ENCODE results near the gene STEAP4. TPM values are rescaled to one million over a fixed set of nuclear protein-coding genes. Genes with fewer than 3 reads are reported as not detected.

STEAP4 gene
- total RNA-seq, 1 experiment from 2014 or later = not detected

DNA sequence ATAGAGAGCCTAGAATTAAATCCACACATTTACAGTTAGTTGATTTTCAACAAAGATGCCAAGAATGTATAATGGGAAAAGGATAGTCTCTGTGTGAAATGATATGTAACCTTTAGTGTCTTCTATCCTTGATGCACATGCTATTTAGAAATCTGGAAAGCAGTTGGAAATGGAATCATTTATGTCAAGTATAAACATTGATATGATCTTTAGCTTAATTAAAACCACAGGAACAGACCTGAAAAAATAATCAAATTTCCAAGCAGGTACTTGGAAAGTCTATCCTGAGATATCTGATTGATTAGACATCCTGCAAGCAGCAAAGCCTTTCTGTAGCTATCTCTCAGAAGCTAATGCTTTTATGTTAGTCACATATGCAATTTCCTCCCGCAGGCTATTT lies 62.4 kb downstream of the STEAP4 start:
- no peaks in the 10 kb centered on the region; a peak in 1 of 5 replicates for H3K9me3 Mint-ChIP-seq
- Histone ChIP-seq H4K91ac (ENCODE audit: insufficient read length, low read depth, low read length) (no peak overlapping the region), H2AFZ (ENCODE audit: low read length) (no peak overlapping the region), H3K9ac (ENCODE audit: extremely low read depth, insufficient read length, low read length) (no peak overlapping the region), H3K14ac (ENCODE audit: insufficient read depth, low read length) (no peak overlapping the region), H4K5ac (ENCODE audit: insufficient read length, low read depth, low read length) (no peak overlapping the region), H3K9me3 (ENCODE audit: control insufficient read depth, low read depth, low read length) (no peaks in the 10 kb centered on the region), H3T11ph (ENCODE audit: low read length) (no peak overlapping the region), H2BK12ac (ENCODE audit: insufficient read length, low read depth, low read length) (no peak overlapping the region), H3K23me2 (ENCODE audit: insufficient read length, low read depth, low read length, poor library complexity, severe bottlenecking) (no peaks in the 10 kb centered on the region), H3K18ac (ENCODE audit: insufficient read length, low read depth, low read length) (no peak overlapping the region), H3K27me3 (ENCODE audit: insufficient read depth, low read length) (no peaks in the 10 kb centered on the region), H2AK5ac (ENCODE audit: insufficient read length, low read length) (no peak overlapping the region), H3K4me2 (ENCODE audit: insufficient read depth, insufficient read length, low read length) (no peak overlapping the region), H4K8ac (replicated peaks; ENCODE audit: insufficient read length, low read depth, low read length) (no peak overlapping the region), H2BK20ac (ENCODE audit: low read depth, low read length, poor library complexity, severe bottlenecking) (no peak overlapping the region), H3K4me1 (ENCODE audit: insufficient read depth, low read length) (no peaks in the 10 kb centered on the region), H3K79me2 (ENCODE audit: insufficient read depth, low read length) (no peaks in the 10 kb centered on the region), H3K27ac (ENCODE audit: insufficient read length, low read depth, low read length) (no peak overlapping the region), H3K79me1 (ENCODE audit: insufficient read depth, low read depth, low read length, poor library complexity, severe bottlenecking) (no peaks in the 10 kb centered on the region), H3K23ac (ENCODE audit: insufficient read length, low read depth, low read length) (no peak overlapping the region), H2BK120ac (ENCODE audit: low read depth, low read length, poor library complexity, severe bottlenecking) (no peak overlapping the region), H3K56ac (ENCODE audit: insufficient read length, low read depth, low read length) (no peak overlapping the region), H2BK5ac (ENCODE audit: insufficient read length, low read length) (no peak overlapping the region), H3K4ac (ENCODE audit: low read depth, low read length) (no peak overlapping the region), H2BK15ac (ENCODE audit: low read depth, low read length) (no peak overlapping the region), H4K20me1 (ENCODE audit: control insufficient read depth, insufficient read depth, insufficient read length) (no peaks in the 10 kb centered on the region)
- no peak overlapping the region for H3K4me3 Mint-ChIP-seq
- no CpG with 5 or more reads among the region's 1 CpG for WGBS (ENCODE audit: extremely low coverage, insufficient read length, low lambda C conversion rate)
- no peaks in the 10 kb centered on the region; a peak in 1 of 7 replicates for H3K36me3 Mint-ChIP-seq (ENCODE audit: insufficient read depth in 1 of 3, low read depth in 3 of 3)
- no peak for DNase-seq
- TF ChIP-seq, protein P1, sequence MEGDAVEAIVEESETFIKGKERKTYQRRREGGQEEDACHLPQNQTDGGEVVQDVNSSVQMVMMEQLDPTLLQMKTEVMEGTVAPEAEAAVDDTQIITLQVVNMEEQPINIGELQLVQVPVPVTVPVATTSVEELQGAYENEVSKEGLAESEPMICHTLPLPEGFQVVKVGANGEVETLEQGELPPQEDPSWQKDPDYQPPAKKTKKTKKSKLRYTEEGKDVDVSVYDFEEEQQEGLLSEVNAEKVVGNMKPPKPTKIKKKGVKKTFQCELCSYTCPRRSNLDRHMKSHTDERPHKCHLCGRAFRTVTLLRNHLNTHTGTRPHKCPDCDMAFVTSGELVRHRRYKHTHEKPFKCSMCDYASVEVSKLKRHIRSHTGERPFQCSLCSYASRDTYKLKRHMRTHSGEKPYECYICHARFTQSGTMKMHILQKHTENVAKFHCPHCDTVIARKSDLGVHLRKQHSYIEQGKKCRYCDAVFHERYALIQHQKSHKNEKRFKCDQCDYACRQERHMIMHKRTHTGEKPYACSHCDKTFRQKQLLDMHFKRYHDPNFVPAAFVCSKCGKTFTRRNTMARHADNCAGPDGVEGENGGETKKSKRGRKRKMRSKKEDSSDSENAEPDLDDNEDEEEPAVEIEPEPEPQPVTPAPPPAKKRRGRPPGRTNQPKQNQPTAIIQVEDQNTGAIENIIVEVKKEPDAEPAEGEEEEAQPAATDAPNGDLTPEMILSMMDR (conservative IDR thresholded peaks at IDR 0.05) = no peak
- H3K27ac Mint-ChIP-seq = no peak overlapping the region
- H3K4me1 Mint-ChIP-seq = peaks cover 4 to 6% of the 10 kb centered on the region in 2 experiments
- H3K27me3 Mint-ChIP-seq (ENCODE audit: low read depth) = no peaks in the 10 kb centered on the region; the same call in 1 of the 2 replicates
